ENCODE data around the gene LDLRAD4. TPM values are rescaled to one million over a fixed set of nuclear protein-coding genes. Genes with fewer than 3 reads are reported as not detected.

Gene LDLRAD4
- total RNA-seq, 2 donors from 2014 or later, result 33.1 to 41.2 TPM

- no peaks in the 10 kb centered on the region for H3K36me3 ChIP-seq
- H3K4me3 ChIP-seq, result no peak overlapping the region
- no peak for DNase-seq (ENCODE audit: low spot score)
- no peaks in the 10 kb centered on the region for H3K9me3 ChIP-seq
- peak overlapping the region in 1 of 2 donors; percentile 17 for H3K27ac ChIP-seq
- TF ChIP-seq, protein P1, sequence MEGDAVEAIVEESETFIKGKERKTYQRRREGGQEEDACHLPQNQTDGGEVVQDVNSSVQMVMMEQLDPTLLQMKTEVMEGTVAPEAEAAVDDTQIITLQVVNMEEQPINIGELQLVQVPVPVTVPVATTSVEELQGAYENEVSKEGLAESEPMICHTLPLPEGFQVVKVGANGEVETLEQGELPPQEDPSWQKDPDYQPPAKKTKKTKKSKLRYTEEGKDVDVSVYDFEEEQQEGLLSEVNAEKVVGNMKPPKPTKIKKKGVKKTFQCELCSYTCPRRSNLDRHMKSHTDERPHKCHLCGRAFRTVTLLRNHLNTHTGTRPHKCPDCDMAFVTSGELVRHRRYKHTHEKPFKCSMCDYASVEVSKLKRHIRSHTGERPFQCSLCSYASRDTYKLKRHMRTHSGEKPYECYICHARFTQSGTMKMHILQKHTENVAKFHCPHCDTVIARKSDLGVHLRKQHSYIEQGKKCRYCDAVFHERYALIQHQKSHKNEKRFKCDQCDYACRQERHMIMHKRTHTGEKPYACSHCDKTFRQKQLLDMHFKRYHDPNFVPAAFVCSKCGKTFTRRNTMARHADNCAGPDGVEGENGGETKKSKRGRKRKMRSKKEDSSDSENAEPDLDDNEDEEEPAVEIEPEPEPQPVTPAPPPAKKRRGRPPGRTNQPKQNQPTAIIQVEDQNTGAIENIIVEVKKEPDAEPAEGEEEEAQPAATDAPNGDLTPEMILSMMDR (IDR thresholded peaks at IDR 0.05), result peak in 1 of 2 donors; percentile 45
- H3K4me1 ChIP-seq, result peaks cover 0 to 31% of the 10 kb centered on the region in 2 donors
- no peaks in the 10 kb centered on the region for H3K27me3 ChIP-seq
These were observed 68.8 kb downstream of the LDLRAD4 start for GRCh38 chr18:13287372-13287771.

DNA sequence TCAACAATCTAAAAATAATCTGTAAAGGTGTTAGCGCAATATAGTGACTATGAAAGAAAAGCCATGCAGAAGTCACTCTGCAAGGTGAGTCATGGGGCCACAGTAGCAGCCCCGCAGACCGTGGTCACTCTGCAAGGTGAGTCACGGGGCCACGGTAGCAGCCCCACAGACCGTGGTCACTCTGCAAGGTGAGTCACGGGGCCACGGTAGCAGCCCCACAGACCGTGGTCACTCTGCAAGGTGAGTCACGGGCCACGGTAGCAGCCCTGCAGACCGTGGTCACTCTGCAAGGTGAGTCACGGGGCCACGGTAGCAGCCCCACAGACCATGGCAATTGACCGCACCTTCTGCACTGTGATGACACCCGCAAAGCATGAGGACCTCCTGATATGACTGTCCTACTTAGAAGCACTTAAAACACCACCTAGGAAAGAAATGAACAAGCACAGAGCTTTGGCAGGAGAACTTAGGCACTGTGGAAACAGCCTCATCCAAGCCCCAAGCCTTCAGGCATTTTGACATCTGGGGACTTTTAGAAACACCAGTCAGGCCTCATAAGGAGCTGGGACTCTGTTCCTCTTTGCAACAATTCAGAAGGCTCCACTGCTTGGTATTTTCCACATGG is 70.1 kb downstream of the LDLRAD4 start:
- DNase-seq (ENCODE audit: low spot score), result no peak
- Histone ChIP-seq H3K27ac (peak overlapping the region; percentile 40 to 54), H3K4me1 (peaks cover 0 to 31% of the 10 kb centered on the region in 2 donors), H3K9me3 (no peaks in the 10 kb centered on the region), H3K4me3 (no peak overlapping the region), H3K36me3 (no peaks in the 10 kb centered on the region), H3K27me3 (no peaks in the 10 kb centered on the region)
- TF ChIP-seq, protein P1 (IDR thresholded peaks at IDR 0.05), result no peak

DNA sequence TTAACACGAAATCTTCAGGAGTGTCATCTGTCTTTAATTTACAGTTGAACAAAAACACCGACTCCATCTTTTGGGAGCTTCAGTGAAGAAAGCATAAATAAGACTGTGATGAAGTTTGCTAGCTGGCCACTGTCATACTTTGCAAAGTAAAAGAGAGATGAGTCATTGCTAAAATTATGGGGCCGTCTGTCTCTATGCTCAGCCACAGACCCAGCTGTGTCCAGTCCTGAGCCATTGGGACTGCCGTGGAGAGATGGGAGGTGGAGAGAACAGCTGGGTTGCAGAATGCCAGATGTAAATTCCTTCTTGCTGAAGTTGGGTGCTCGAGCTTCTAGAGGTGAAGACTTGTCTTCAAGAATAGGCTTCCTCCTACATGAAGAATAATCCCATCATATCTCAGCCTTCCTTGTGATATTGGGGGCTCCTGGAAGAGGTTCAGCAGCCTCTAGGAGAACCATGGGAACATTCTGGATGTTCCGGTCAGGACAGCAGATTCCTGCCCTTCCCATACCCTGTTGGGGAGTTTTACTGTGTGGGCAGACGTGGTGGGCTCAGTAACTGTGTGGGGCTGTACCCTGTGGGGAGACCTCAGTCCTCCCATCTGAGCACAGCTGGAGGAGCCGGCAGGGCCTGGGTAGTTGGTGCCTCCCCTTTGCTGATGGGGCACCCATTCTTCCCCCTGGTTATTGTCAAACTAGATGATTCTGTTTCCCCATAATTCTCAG is 71.1 kb downstream of the LDLRAD4 start:
- H3K4me3 ChIP-seq, result no peak overlapping the region
- no peaks in the 10 kb centered on the region for H3K27me3 ChIP-seq
- no peak for DNase-seq (ENCODE audit: low spot score)
- TF ChIP-seq, protein P1 (IDR thresholded peaks at IDR 0.05), result no peak
- no peaks in the 10 kb centered on the region for H3K36me3 ChIP-seq
- peak overlapping the region; percentile 34 to 54 for H3K27ac ChIP-seq
- peaks cover 0 to 22% of the 10 kb centered on the region in 2 donors for H3K4me1 ChIP-seq
- H3K9me3 ChIP-seq, result no peaks in the 10 kb centered on the region

DNA sequence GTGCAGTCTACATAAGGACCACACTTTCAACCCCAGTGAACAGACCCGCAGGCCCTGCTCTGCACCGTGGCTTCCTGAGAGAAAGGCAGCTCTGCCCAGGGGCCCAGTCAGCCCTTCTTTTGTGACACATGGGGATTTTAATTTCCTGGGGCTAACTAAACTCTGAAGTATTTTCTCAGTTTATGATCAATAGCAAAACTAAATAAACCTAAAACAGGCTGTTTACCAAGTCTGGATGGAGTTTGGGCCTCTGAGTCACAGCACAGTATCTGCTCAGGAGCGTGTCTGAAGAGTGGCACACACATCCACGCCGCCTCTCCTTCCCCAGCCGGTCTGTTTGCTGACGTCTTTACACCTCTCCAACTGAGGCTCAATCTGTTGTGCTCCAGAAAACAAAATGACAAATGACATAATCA is 72.3 kb downstream of the LDLRAD4 start:
- no peak overlapping the region for H3K4me3 ChIP-seq

DNA sequence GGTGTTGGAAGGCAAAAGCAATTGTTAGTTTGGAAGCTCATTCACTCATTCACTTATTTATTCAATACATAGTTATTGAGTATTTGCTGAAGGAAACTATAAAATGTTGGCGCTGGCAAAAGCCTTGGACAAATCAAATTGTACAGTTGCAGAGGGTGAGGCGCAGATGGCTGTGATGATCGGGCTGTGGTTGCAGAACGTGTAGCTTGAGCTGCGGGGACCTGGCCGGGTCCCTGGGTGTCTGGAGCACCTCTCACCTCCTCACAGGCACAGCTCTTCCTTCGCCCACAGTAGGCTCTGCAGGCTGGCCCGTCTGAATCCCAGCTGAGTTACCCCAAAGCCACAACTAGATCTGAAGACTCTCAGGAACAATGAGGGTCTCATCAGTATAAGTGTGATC is 72.7 kb downstream of the LDLRAD4 start:
- peaks cover 0 to 14% of the 10 kb centered on the region in 2 donors for H3K4me1 ChIP-seq
- no peak for DNase-seq (ENCODE audit: low spot score)
- no peaks in the 10 kb centered on the region for H3K27me3 ChIP-seq
- TF ChIP-seq, protein P1 (IDR thresholded peaks at IDR 0.05), result no peak
- no peak overlapping the region for H3K4me3 ChIP-seq
- no peaks in the 10 kb centered on the region for H3K9me3 ChIP-seq
- H3K27ac ChIP-seq, result no peak overlapping the region
- no peaks in the 10 kb centered on the region for H3K36me3 ChIP-seq

More for the DNA sequence above, 72.3 kb downstream of the LDLRAD4 start:
- no peaks in the 10 kb centered on the region for H3K9me3 ChIP-seq
- TF ChIP-seq, protein P1 (IDR thresholded peaks at IDR 0.05), result no peak
- H3K4me1 ChIP-seq, result peaks cover 0 to 14% of the 10 kb centered on the region in 2 donors
- no peaks in the 10 kb centered on the region for H3K27me3 ChIP-seq
- DNase-seq (ENCODE audit: low spot score), result no peak
- no peak overlapping the region for H3K27ac ChIP-seq
- no peaks in the 10 kb centered on the region for H3K36me3 ChIP-seq
